Measurements from ENCODE around the gene GNRHR. TPM values are rescaled to one million over a fixed set of nuclear protein-coding genes. Genes with fewer than 3 reads are reported as not detected.

Gene GNRHR
- total and polyA plus RNA-seq, 12 donors, result 0.11 to 187 (median 1.0) TPM; not detected in 8

- Histone ChIP-seq H3K4me1 (replicated peaks in 1 of 2) (peaks cover 0 to 9% of the 10 kb centered on the region in 2 donors), H3K4me3 (no peak overlapping the region), H3K27me3 (no peaks in the 10 kb centered on the region), H3K36me3 (replicated peaks in 1 of 2) (no peaks in the 10 kb centered on the region), H3K9me3 (replicated peaks in 1 of 3) (no peaks in the 10 kb centered on the region), H3K27ac (no peak overlapping the region)
- TF ChIP-seq CTCF (IDR thresholded peaks at IDR 0.05) (no peak), POLR2A (IDR thresholded peaks at IDR 0.05) (no peak)
- intact Hi-C loops (cut with DNase I), result no loop called here
- 84 to 93% (median 86%) methylated on average over 9 to 10 of the region's 10 CpGs for WGBS, 4 donors
- DNase-seq, result no peak
Observed at GRCh38 chr4:67723949-67724348, 30.2 kb downstream of the GNRHR start.

GRCh38 chr4:67723341-67723740, 30.8 kb downstream of the GNRHR start:
- Histone ChIP-seq H3K9me3 (replicated peaks in 1 of 3) (no peaks in the 10 kb centered on the region), H3K4me3 (no peak overlapping the region), H3K36me3 (replicated peaks in 1 of 2) (no peaks in the 10 kb centered on the region), H3K4me1 (replicated peaks in 1 of 2) (peaks cover 0 to 9% of the 10 kb centered on the region in 2 donors), H3K27ac (no peak overlapping the region), H3K27me3 (no peaks in the 10 kb centered on the region)
- DNase-seq, result no peak
- WGBS, 4 donors, result 93 to 98% (median 95%) methylated on average over 5 of the region's 5 CpGs
- no peak for TF ChIP-seq CTCF (IDR thresholded peaks at IDR 0.05)
- TF ChIP-seq POLR2A (IDR thresholded peaks at IDR 0.05), result no peak
- intact Hi-C loops (cut with DNase I), result no loop called here

- H3K27ac ChIP-seq, result no peak overlapping the region
- no peaks in the 10 kb centered on the region for H3K9me3 ChIP-seq (replicated peaks in 1 of 3)
- no peak for DNase-seq
- H3K36me3 ChIP-seq (replicated peaks in 1 of 2), result no peaks in the 10 kb centered on the region
- H3K27me3 ChIP-seq, result no peaks in the 10 kb centered on the region
- H3K4me3 ChIP-seq, result no peak overlapping the region
- intact Hi-C loops (cut with DNase I), result no loop called here
- TF ChIP-seq CTCF (IDR thresholded peaks at IDR 0.05), result no peak
- no peak for TF ChIP-seq POLR2A (IDR thresholded peaks at IDR 0.05)
- 81 to 89% (median 85%) methylated on average over 9 of the region's 9 CpGs for WGBS, 4 donors
- peaks cover 0 to 9% of the 10 kb centered on the region in 2 donors for H3K4me1 ChIP-seq (replicated peaks in 1 of 2)
Observed at GRCh38 chr4:67721770-67722597, 32.2 kb downstream of the GNRHR start.

GRCh38 chr4:67721315-67721769, 32.8 kb downstream of the GNRHR start:
- Histone ChIP-seq H3K27ac (no peak overlapping the region), H3K4me3 (no peak overlapping the region), H3K36me3 (replicated peaks in 1 of 2) (no peaks in the 10 kb centered on the region), H3K27me3 (no peaks in the 10 kb centered on the region), H3K9me3 (replicated peaks in 1 of 3) (no peaks in the 10 kb centered on the region), H3K4me1 (replicated peaks in 1 of 2) (peaks cover 0 to 9% of the 10 kb centered on the region in 2 donors)
- no peak for TF ChIP-seq POLR2A (IDR thresholded peaks at IDR 0.05)
- TF ChIP-seq CTCF (IDR thresholded peaks at IDR 0.05), result no peak
- 92 to 99% (median 98%) methylated on average over 3 of the region's 3 CpGs for WGBS, 4 donors
- no peak for DNase-seq
- intact Hi-C loops (cut with DNase I), result no loop called here
